Immature natural killer cell (primary cell): ENCODE data around the gene TMED6. TPM values are rescaled to one million over a fixed set of nuclear protein-coding genes. Genes with fewer than 3 reads are reported as not detected.

Source experiments
- DNase-seq, 3 donors: peaks; one replicate each; pipeline ENCODE4 v3.0.0; 2022; ENCODE audit warnings: mixed read lengths in 1 of 3
- H3K27ac Mint-ChIP-seq, 6 donors: one replicate each; pipeline ENCODE4 v1.8.0; 2020; ENCODE audit warnings: mixed read lengths in 6 of 6, mild to moderate bottlenecking in 5 of 6, inconsistent platforms in 4 of 6, moderate library complexity in 3 of 6
- H3K27me3 Mint-ChIP-seq, 3 donors: one replicate each; pipeline ENCODE4 v1.8.0; 2020 to 2021; ENCODE audit warnings: low read depth in 3 of 3, mild to moderate bottlenecking in 3 of 3, mixed read lengths in 3 of 3, moderate library complexity in 3 of 3, inconsistent platforms in 1 of 3
- H3K36me3 Mint-ChIP-seq, 3 donors: one replicate each; pipeline ENCODE4 v1.8.0; 2020; ENCODE audit warnings: mixed read lengths in 3 of 3, inconsistent platforms in 2 of 3, mild to moderate bottlenecking in 2 of 3
- H3K4me1 Mint-ChIP-seq, 2 donors: one replicate each; pipeline ENCODE4 v1.8.0; 2020; ENCODE audit warnings: inconsistent platforms in 2 of 2, mild to moderate bottlenecking in 2 of 2, mixed read lengths in 2 of 2, moderate library complexity in 1 of 2
- H3K4me3 Mint-ChIP-seq, 5 donors: one replicate each; pipeline ENCODE4 v1.8.0; 2020; ENCODE audit warnings: mild to moderate bottlenecking in 5 of 5, mixed read lengths in 5 of 5, inconsistent platforms in 3 of 5, moderate library complexity in 3 of 5
- H3K9me3 Mint-ChIP-seq, 6 donors: one replicate each; pipeline ENCODE4 v1.8.0; 2020; ENCODE audit warnings: mild to moderate bottlenecking in 6 of 6, mixed read lengths in 6 of 6, inconsistent platforms in 4 of 6, moderate library complexity in 3 of 6
- polyA plus RNA-seq, 3 donors: library from polyadenylated mRNA; unstranded; fragments of 300-500 nt; fragmentation: Illumina TruSeq; gene quantifications; one replicate each; pipeline ENCODE4 v1.2.3, GENCODE V29; 2021

Gene TMED6
- polyA plus RNA-seq, 3 donors from 2014 or later: not detected

DNA sequence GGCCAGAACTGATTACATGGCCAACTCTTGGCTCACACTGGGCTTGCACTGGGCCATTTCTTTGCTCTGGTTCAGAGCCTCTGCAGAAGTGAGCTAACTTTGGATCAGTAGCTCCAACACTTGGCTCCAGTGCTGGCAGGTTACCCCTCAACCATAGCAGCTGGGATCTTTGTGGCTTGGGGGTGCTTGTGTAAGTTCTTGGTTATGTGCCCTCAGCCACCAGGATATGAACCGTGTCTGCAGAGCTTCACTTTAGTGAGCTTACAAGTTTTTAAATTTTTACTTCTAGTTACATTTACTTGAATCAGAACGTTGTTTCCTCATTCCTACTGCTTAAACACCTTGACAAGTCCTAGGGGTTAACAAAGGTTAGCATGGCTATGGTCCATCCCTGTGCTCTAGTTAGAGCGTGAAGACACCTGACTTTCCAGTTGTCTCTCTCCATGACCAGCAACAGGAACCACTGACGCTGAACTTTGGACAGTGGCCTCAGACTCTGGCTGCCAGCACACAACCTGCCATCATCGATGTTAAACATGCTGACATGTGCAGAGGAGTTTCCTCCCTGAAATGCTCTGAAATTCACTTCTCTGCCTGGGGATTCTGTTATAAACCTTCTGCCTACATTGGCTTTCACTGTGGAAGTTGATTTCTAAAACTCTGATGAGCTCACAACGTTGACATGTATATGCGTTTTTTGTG lies 25.3 kb downstream of the TMED6 start:
- Mint-ChIP-seq H3K36me3 (peaks cover 0 to 13% (median 8%) of the 10 kb centered on the region in 3 donors), H3K9me3 (no peaks in the 10 kb centered on the region), H3K4me1 (peaks cover 29 to 36% of the 10 kb centered on the region in 2 donors), H3K27me3 (peaks cover 0 to 9% (median 7%) of the 10 kb centered on the region in 3 donors), H3K27ac (peak overlapping the region in 2 of 6 donors; percentile 28 to 74), H3K4me3 (no peak overlapping the region)
- no peak for DNase-seq

DNA sequence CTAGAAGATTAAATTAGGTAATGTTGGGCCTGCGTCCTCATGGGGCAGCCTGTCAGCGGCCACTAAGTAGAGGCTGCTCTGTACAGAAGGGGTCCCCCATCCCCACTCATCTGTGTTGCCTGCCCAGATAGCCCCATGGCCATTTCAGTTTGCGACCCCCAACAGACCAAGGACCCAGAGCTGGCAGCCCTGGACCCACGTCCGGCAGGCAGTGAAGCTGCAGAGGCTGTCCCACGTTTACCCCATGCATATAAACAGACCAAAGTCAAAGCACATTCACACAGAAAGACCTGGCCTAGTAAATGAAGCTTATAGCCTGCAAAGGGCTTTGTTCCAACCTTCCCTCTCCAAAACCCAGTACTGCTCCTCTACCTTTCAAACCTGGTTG lies 25.8 kb downstream of the TMED6 start:
- DNase-seq: no peak
- peak overlapping the region in 3 of 6 donors; percentile 34 to 74 (median 56) for H3K27ac Mint-ChIP-seq
- peaks cover 27 to 36% of the 10 kb centered on the region in 2 donors for H3K4me1 Mint-ChIP-seq
- no peaks in the 10 kb centered on the region for H3K9me3 Mint-ChIP-seq
- H3K4me3 Mint-ChIP-seq: no peak overlapping the region
- peaks cover 0 to 9% (median 7%) of the 10 kb centered on the region in 3 donors for H3K27me3 Mint-ChIP-seq
- H3K36me3 Mint-ChIP-seq: peaks cover 0 to 17% (median 8%) of the 10 kb centered on the region in 3 donors

DNA sequence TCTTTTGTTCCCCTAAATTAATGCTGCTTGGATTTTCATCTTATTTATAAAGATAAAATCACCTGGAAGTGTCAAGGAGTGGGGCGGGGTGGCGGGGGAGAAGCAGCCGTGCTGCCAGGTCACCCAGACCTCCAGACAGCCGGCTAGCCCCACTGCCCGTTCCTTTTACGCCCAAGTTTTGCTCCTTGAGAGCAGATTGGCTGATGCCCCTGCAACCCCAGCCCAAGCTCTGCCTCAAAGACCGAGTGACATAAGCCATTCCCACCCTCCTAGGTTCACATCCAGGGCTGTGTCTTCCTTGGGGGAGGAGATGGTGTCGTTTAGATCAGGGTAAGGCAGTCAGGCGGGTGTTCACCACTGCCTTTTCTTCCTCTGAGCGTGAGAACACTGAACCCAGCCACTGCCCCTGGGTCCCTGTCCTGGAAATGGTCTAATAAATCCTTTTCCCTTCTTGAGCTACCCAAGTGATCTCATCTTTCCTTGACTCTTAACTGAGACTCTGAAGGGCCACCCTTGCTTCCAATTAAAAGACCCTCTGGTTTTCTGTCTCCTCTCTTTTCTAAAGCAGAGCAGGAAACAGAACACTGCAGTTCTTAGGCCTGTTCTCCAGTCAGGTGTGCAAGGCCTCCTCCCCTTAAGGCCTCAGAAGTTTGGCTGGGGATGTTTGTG lies 26.9 kb downstream of the TMED6 start:
- Mint-ChIP-seq H3K36me3 (peaks cover 0 to 18% (median 8%) of the 10 kb centered on the region in 3 donors), H3K27ac (peak overlapping the region in 2 of 6 donors; percentile 34 to 72), H3K27me3 (peaks cover 0 to 9% (median 5%) of the 10 kb centered on the region in 3 donors), H3K4me3 (no peak overlapping the region), H3K4me1 (peaks cover 27 to 35% of the 10 kb centered on the region in 2 donors), H3K9me3 (no peaks in the 10 kb centered on the region)
- DNase-seq: no peak

DNA sequence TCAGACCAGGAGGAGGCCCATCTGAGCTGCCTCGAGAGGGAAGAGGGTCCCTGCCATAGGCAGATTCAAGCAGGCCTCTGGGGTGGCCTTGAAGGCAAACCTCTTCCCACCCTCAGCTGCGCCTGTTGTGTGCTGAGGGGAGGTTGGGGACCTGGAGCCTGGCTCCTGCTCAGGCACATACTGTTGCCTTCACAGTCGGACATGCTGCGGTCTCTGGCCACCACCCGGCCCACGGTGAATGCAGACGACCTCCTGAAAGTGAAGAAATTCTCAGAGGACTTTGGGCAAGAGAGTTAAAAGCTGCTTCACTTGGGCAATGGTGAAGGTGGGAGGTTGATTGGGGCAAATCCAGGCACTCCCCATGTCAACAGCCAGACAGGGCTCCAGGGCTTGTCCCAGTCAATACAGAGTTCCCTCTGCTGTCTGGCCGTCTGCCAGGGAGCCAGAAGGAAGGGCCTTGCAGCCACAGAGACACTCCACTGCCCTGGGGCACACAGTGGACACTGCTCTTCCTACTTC lies 27.5 kb downstream of the TMED6 start:
- no peak for DNase-seq
- peaks cover 4 to 22% (median 12%) of the 10 kb centered on the region in 3 donors for H3K36me3 Mint-ChIP-seq
- H3K4me1 Mint-ChIP-seq: peaks cover 20 to 29% of the 10 kb centered on the region in 2 donors
- H3K9me3 Mint-ChIP-seq: no peaks in the 10 kb centered on the region
- H3K27ac Mint-ChIP-seq: peak overlapping the region in 1 of 6 donors; percentile 72
- H3K4me3 Mint-ChIP-seq: no peak overlapping the region
- peaks cover 0 to 12% (median 5%) of the 10 kb centered on the region in 3 donors for H3K27me3 Mint-ChIP-seq

DNA sequence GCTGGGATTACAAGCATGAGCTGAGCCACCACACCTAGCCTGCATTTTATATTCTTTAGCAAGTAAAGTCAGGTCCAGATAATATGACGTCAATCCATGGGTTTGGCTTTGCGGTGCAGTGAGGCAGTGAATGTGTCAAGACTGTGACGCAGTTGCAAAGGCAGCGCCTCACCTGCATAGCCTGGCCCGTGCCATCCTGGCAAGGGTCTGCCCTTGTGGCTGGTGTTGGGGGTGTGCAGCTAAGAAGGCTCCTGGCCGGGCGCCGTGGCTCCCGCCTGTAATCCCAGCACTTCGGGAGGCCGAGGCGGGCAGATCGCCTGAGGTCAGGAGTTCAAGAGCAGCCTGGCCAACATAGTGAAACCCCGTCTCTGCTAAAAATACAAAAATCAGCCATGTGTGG lies 28.2 kb downstream of the TMED6 start:
- H3K27me3 Mint-ChIP-seq: peaks cover 0 to 11% (median 3%) of the 10 kb centered on the region in 3 donors

DNA sequence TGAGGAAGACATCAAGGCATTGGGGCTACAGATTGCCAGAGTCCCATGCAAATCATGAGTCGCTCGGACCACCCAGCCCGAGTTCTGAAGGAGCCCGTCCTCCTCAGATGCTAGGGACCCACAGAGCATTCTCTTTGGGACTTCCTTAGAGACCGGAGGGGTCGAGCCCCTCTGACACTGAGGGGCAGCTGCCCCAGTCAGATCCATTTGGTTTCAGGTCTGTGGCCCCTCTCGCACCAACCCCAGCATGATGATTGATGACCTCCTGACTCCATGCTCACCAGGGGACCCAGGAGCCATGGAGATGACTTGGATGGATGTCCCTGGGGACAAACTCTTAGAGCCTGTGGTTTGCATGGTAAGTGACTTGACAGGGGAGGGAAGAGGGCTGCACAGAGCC lies 29.2 kb downstream of the TMED6 start:
- H3K4me3 Mint-ChIP-seq: no peak overlapping the region
- H3K9me3 Mint-ChIP-seq: no peaks in the 10 kb centered on the region
- H3K4me1 Mint-ChIP-seq: peaks cover 11 to 19% of the 10 kb centered on the region in 2 donors
- peaks cover 0 to 11% (median 3%) of the 10 kb centered on the region in 3 donors for H3K27me3 Mint-ChIP-seq
- H3K27ac Mint-ChIP-seq: peak overlapping the region in 1 of 6 donors; percentile 34
- no peak for DNase-seq
- peaks cover 4 to 22% (median 12%) of the 10 kb centered on the region in 3 donors for H3K36me3 Mint-ChIP-seq

More for the DNA sequence above, 28.2 kb downstream of the TMED6 start:
- peak overlapping the region in 1 of 6 donors; percentile 39 for H3K27ac Mint-ChIP-seq
- peaks cover 14 to 22% of the 10 kb centered on the region in 2 donors for H3K4me1 Mint-ChIP-seq
- no peaks in the 10 kb centered on the region for H3K9me3 Mint-ChIP-seq
- peaks cover 4 to 22% (median 12%) of the 10 kb centered on the region in 3 donors for H3K36me3 Mint-ChIP-seq
- no peak overlapping the region for H3K4me3 Mint-ChIP-seq
- DNase-seq: no peak

DNA sequence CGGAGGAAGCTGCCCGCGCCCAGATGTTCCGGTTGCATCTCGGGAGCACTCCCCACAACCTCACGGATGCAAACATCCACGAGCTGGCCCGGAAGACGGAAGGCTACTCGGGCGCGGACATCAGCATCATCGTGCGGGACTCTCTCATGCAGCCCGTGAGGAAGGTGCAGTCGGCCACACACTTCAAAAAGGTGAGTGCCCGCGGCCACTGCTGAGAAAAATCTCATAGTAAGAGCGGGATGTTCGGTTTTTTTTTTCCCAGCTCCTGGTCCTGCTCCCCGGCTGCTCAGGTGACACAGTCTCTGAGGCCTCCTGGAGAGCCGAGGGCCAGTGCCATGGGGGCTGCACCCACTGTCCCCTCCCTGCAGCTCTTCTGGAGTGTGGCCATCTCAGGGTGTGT lies 30.5 kb downstream of the TMED6 start:
- H3K4me1 Mint-ChIP-seq: peaks cover 5 to 11% of the 10 kb centered on the region in 2 donors
- H3K27me3 Mint-ChIP-seq: peaks cover 0 to 9% (median 1%) of the 10 kb centered on the region in 3 donors
- no peak overlapping the region for H3K4me3 Mint-ChIP-seq
- H3K36me3 Mint-ChIP-seq: peaks cover 4 to 25% (median 12%) of the 10 kb centered on the region in 3 donors
- no peak for DNase-seq
- peak overlapping the region in 1 of 6 donors; percentile 45 for H3K27ac Mint-ChIP-seq
- no peaks in the 10 kb centered on the region for H3K9me3 Mint-ChIP-seq

DNA sequence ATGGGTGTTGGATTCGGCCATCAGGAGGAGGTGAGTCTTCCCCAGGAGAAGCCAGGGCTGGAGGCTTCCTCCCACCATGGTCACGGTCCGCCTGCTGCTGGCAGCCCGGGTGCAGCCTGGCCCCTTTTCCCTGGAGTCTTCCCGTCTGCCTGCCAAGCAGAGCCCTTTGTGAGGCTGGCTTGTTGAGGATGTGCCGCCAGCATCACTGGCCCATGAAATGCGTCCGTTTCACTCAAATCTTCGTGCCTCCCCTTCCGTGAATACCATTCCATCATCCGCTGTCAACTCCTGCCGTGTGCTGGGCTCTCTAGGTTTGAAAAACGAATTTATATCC lies 30.9 kb downstream of the TMED6 start:
- H3K27ac Mint-ChIP-seq: peak overlapping the region in 1 of 6 donors; percentile 45
- H3K4me3 Mint-ChIP-seq: no peak overlapping the region
- H3K9me3 Mint-ChIP-seq: no peaks in the 10 kb centered on the region
- peaks cover 0 to 9% (median 1%) of the 10 kb centered on the region in 3 donors for H3K27me3 Mint-ChIP-seq
- peaks cover 2 to 7% of the 10 kb centered on the region in 2 donors for H3K4me1 Mint-ChIP-seq
- H3K36me3 Mint-ChIP-seq: peaks cover 4 to 28% (median 12%) of the 10 kb centered on the region in 3 donors
- DNase-seq: no peak

DNA sequence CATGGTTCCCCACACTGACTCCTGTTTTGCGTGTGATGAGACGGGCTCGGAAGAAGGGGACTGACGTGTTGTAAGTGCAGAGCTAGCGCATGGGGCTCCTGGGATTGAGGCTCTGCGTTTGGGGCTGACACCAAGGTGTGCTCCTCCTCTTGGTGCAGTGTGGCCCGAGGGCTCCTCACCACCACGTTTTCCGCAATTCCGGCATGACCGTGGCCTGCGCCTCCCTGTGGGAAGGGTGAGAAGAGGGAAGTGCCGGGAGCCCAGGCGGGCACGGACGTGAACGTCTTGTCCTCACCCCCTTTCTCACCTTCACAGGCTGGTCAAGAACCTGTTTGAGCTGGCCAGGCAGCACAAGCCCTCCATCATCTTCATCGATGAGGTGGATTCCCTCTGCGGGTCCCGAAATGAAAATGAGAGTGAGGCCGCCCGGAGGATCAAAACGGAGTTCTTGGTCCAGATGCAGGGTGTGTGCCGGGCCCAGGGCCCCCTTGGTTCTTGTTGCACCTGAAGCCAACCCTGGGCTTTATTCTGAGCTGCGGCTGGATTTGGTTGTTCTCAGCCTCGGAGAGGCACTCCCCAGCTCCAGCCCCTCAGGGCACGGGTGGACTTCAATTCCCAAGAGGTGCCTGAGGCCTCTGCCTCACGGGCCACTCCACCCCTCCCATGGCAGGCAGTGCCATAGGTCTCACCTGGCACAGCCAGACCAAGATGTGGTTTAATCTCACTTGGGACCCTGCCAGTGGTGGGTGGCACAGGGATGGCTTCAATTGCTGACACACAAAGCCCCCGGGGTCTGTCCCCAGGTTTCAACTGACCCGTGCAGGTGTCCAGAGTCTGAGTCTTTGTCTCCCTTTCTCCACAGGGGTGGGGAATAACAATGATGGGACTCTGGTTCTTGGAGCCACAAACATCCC lies 31.5 kb downstream of the TMED6 start:
- no peaks in the 10 kb centered on the region for H3K9me3 Mint-ChIP-seq
- H3K27ac Mint-ChIP-seq: peak overlapping the region in 1 of 6 donors; percentile 69
- H3K27me3 Mint-ChIP-seq: peaks cover 0 to 9% (median under 1%) of the 10 kb centered on the region in 3 donors
- H3K4me1 Mint-ChIP-seq: peaks cover 1 to 7% of the 10 kb centered on the region in 2 donors
- H3K36me3 Mint-ChIP-seq: peaks cover 4 to 28% (median 12%) of the 10 kb centered on the region in 3 donors
- DNase-seq: no peak
- H3K4me3 Mint-ChIP-seq: no peak overlapping the region

DNA sequence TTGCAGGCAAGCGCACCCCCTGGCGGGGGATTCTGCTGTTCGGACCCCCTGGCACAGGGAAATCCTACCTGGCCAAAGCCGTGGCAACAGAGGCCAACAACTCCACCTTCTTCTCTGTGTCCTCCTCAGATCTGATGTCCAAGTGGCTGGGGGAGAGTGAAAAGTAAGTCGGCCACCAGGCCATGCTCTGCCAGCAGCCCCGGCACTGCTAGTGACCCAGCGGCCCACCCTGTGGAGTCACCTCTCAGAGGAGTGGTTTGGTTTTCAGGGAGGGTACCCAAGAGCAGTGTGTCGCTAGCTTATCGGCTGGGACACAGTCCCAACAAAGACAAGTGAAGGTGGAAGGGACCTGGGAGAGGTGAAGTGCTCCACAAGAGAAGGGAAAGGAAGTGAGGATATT lies 32.2 kb downstream of the TMED6 start:
- H3K9me3 Mint-ChIP-seq: no peaks in the 10 kb centered on the region
- H3K36me3 Mint-ChIP-seq: peaks cover 4 to 28% (median 12%) of the 10 kb centered on the region in 3 donors
- H3K4me3 Mint-ChIP-seq: no peak overlapping the region
- no peak for DNase-seq
- peaks cover 0 to 9% (median 0%) of the 10 kb centered on the region in 3 donors for H3K27me3 Mint-ChIP-seq
- peak overlapping the region in 2 of 6 donors; percentile 39 to 69 for H3K27ac Mint-ChIP-seq
- H3K4me1 Mint-ChIP-seq: peaks cover 3 to 11% of the 10 kb centered on the region in 2 donors

DNA sequence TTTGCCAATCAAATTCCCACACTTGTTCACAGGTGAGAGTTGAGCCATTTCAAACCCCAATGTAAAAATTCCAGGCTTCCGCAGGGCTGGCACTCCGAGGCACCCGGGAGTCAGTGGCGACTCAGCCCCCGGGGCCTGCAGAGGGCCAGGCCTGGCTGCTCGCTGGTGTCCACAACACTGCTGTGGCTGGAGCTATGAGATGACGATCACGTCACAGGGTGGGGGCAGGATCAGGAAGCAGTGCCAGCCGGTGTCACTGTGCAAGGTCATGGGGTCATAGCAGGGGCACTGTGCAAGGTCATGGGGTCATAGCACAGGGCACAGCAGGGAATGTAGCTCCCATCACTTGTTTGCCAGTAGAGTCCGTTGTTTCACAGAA lies 32.7 kb downstream of the TMED6 start:
- H3K27me3 Mint-ChIP-seq: peaks cover 0 to 9% (median 0%) of the 10 kb centered on the region in 3 donors
- H3K27ac Mint-ChIP-seq: no peak overlapping the region
- no peak overlapping the region for H3K4me3 Mint-ChIP-seq
- peaks cover 4 to 28% (median 12%) of the 10 kb centered on the region in 3 donors for H3K36me3 Mint-ChIP-seq
- peaks cover 7 to 16% of the 10 kb centered on the region in 2 donors for H3K4me1 Mint-ChIP-seq
- DNase-seq: no peak
- no peaks in the 10 kb centered on the region for H3K9me3 Mint-ChIP-seq

DNA sequence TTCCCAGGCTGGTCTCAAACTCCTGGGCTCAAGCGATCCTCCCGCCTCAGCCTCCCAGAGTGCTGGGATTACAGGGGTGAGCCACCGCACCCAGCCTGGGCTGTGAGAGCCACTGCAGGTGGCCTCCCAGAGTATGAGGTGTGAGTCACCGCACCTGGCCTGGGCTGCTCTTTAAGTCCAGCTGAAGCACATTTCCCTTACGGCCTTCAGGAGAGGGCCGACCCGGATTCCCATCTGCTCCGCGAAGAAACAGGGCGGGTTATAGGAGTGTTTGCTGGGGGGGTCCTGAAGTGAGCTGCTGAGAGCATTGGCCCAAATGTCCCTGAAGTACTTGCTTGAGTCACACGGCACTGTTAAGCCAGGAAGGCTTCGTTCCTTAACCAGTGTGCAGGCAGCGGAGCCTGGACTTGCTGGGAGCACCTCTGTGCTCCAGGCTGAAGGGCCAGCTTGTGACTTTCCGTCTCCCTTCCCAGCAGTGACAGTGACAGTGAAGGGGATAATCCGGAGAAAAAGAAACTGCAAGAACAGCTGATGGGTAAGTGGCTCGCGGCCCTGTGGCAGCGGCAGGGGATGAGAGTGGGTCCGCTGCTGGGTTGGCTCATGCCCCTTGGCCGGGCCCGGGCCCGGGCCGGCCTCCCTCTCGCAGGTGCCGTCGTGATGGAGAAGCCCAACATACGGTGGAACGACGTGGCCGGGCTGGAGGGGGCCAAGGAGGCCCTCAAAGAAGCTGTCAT lies 33.2 kb downstream of the TMED6 start:
- H3K27me3 Mint-ChIP-seq: peaks cover 0 to 9% (median under 1%) of the 10 kb centered on the region in 3 donors
- H3K9me3 Mint-ChIP-seq: no peaks in the 10 kb centered on the region
- H3K4me3 Mint-ChIP-seq: no peak overlapping the region
- no peak for DNase-seq
- H3K27ac Mint-ChIP-seq: no peak overlapping the region
- H3K4me1 Mint-ChIP-seq: peaks cover 12 to 21% of the 10 kb centered on the region in 2 donors
- H3K36me3 Mint-ChIP-seq: peaks cover 4 to 29% (median 12%) of the 10 kb centered on the region in 3 donors
